Left lobe of liver (tissue), 2 donors: ENCODE measurements around the gene CCDC28A. TPM values are rescaled to one million over a fixed set of nuclear protein-coding genes. Genes with fewer than 3 reads are reported as not detected.

ENCODE experiments used
- ATAC-seq: fragments of 200-7000 bp; cut with Tn5 transposase; one replicate; pipeline ENCODE4 v1.9.1; 2020; ENCODE audit warnings: mild to moderate bottlenecking, moderate library complexity
- DNase-seq: peaks from one replicate; pipeline ENCODE4 v3.0.0-alpha.2; 2020; ENCODE audit warnings: low spot score
- total RNA-seq: library from RNA; stranded (reverse); gene quantifications from one replicate; pipeline ENCODE4 v1.2.1, GENCODE V29; 2021
- donor health status: DM: no; HTN: no; CAD: no; lungs with moderate emphysema.
- donor health status: DM: no; HTN: yes; CAD: no.

CCDC28A gene
- total RNA-seq, 1 donor from 2014 or later, result 16.5 TPM

DNA sequence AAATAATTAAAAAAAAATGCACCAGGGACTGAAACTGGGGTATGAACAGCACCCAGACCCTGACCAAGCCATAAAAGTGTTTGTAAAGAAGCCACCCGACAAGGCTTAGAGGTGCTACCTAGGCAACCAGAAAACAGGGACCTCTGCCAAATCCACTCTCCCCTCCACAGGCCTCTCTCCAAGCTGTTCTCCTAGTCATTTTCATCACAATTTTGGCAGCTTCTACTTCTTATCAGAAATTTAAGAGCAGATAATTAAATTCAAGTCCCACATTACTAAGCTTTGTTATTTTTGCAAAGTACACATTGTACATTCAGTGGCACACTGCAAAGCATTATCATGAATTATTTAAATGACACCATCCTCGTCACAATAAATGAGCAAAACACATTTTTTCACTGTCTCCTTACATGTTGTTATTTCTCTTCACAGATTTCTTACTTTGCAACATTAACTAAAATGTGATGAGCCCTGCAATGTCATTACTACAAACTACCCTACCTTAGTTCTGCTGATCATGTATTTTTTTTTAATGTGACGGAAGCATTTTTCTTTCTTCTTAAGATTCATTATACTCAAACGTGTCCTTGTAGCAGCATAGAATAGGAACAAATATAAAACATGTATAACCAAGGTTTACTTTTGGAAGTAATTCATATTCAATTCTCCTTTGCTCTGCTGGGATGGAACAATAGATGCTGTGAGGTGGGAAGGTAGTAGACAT lies 60.4 kb downstream of the CCDC28A start:
- no peak for ATAC-seq
- no peak for DNase-seq

DNA sequence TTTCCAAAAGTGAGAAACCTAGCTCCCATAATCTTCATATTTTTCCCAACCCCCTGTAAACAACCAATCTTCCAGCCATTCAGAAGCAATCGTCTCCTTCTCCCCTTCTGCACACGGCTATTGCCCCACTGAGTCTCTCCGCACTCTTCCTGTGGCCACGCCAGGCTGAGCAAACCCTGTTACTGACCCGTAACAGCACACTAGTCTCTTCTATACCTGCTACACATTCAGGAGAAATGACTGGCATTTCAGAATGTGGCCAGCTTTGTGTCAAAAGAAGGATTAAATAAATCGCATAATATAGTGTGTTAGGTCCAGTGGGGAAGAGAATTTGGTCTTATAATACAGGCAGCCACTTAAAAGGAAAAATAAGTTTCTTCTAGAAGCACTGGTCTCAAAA lies 63.7 kb downstream of the CCDC28A start:
- ATAC-seq, result no peak

More for the DNA sequence above, 63.7 kb downstream of the CCDC28A start:
- no peak for DNase-seq

Other genes starting within 250 kb of the CCDC28A start
- gene ECT2L, start 22.3 kb downstream of the CCDC28A start, total RNA-seq, result not detected
- 49.4 TPM for gene REPS1, start 214.5 kb downstream of the CCDC28A start, total RNA-seq